Glomerular visceral epithelial cell (primary cell): ENCODE measurements around the gene POLR2E.

Source experiments
- DNase-seq: peaks from one replicate; pipeline ENCODE4 v3.0.0-alpha.2; 2016; ENCODE audit errors: extremely low spot score

POLR2E gene

GRCh38 chr19:1047696-1048147 is 47.5 kb downstream of the POLR2E start:
- no peak for DNase-seq

GRCh38 chr19:1046836-1047695 is 48.1 kb downstream of the POLR2E start:
- no peak for DNase-seq

- no peak for DNase-seq
These were observed 49.0 kb downstream of the POLR2E start for GRCh38 chr19:1046117-1046626.

- peak; percentile 52 for DNase-seq
These were observed 50.0 kb downstream of the POLR2E start for GRCh38 chr19:1045247-1045603.

GRCh38 chr19:1042689-1043511 is 52.3 kb downstream of the POLR2E start:
- DNase-seq: no peak

GRCh38 chr19:1041835-1042685 is 53.1 kb downstream of the POLR2E start:
- DNase-seq: no peak

- no peak for DNase-seq
These were observed 53.8 kb downstream of the POLR2E start for GRCh38 chr19:1041272-1041834.

- peak; percentile 89 for DNase-seq
These were observed 54.5 kb downstream of the POLR2E start for GRCh38 chr19:1040476-1041271.

- peak; percentile 99 for DNase-seq
These were observed 55.3 kb downstream of the POLR2E start, which contains the start of gene ABCA7 for GRCh38 chr19:1039646-1040475. TSS of gene ABCA7 (plus strand) at chr19:1040107. CDS start at chr19:1041362, 1,255 bp downstream.

- no peak for DNase-seq
These were observed 56.1 kb downstream of the POLR2E start for GRCh38 chr19:1038978-1039645.

- DNase-seq: no peak
These were observed 57.5 kb downstream of the POLR2E start for GRCh38 chr19:1037621-1038064.
